GM19035 (cell line): ENCODE data around the gene PFKFB2.

ENCODE experiments used
- ATAC-seq: cut with Tn5 transposase; IDR thresholded peaks from one replicate; pipeline ENCODE4 v1.9.1; 2021; ENCODE audit not compliant: unreplicated experiment

Gene PFKFB2

DNA sequence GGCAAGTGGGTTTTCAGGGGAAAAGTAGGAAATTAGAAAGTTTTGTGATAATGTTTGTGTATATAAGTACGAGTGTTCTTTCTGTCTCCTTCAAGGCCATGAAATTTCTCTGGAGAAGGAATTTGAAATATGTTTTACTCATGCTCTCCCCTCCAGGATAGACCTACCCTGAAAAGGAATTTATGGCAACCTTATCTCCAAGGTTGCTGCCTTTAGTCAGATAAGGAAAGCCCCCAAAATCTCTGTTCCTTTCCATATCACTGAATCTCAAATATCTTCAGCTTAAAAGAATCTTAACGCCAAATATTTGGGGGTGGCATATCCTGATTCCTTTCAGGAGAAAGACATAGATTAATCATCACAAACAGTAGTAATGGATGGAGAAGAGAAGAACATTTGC lies 35.1 kb downstream of the PFKFB2 start:
- no peak for ATAC-seq

DNA sequence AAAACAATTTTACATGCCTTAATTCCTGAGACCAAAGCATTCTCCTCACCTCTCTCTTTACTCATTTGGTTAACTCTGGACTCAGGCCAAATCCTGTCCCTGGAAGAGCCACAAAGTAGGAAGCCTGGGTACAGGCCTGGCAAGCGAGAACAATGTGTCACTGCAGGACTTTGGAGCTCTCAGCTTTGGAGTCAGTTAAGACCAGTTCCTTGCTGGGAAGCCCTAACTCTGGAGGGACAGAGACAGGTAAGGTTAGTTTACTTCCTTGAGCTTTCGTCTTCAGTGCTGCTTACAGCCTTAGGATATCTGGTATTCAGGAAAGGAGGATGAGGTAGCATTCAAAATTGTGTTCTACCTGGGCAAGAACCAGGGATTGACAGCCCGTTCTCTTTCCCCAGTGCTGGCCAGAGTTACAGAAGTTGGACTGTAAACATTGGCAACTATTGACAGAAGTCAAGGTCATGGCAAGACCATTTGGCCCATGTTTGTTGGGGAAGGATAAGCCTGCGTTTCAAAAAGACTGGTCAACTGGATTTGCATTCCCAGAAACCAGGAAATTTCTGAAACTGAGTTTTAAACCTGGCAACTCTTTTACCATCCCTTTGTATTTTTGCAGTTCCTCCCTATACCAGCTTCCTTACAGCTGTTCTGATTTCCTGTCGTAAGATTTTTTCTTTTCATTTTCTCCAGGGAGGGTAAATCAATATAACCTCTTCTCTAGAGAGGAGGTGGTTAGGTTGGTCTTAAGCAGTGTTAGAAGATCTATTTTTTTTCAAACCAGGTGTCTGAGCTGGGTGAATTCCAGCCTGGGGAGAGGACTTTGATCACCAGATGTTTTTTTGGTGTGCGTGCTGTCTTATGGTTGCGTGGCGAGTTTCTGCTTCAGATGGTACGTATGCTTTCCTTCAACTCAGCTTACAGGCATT lies 35.9 kb downstream of the PFKFB2 start, which contains the start of gene C4BPB:
Gene C4BPB, plus strand, starts transcription at position 160 of the 926 bp plus-strand sequence. Its CDS starts 672 bp downstream, at position 832.
- ATAC-seq = no peak

DNA sequence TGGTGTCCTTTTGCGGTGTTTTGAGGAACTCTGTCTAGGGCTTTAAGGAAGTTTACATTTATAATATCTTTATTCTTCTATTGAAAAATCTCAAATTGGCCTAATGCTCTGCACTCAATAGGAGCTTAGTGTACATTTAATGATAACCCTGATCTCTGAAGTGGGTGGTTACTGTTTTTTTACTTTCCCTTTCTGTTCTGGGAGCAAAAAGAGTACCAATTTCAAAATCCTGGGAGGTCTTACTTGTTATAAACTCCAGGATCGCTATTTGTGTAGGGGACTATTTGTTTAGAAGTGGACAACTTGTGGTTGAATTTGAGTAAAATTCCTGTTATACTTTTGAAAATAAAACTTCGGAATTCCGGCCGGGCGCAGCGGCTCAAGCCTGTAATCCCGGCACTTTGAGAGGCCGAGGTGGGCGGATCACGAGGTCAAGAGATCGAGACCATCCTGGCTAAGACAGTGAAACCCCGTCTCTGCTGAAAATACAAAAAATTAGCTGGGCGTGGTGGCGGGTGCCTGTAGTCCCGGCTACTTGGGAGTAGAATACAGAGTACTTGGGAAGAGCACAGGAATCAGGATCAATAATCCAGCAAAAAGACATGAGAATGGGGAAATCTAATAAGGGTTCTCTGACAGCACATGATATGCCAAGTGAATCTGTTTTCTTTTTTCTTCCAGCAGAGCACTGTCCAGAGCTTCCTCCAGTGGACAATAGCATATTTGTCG lies 36.7 kb downstream of the PFKFB2 start:
- ATAC-seq = no peak

DNA sequence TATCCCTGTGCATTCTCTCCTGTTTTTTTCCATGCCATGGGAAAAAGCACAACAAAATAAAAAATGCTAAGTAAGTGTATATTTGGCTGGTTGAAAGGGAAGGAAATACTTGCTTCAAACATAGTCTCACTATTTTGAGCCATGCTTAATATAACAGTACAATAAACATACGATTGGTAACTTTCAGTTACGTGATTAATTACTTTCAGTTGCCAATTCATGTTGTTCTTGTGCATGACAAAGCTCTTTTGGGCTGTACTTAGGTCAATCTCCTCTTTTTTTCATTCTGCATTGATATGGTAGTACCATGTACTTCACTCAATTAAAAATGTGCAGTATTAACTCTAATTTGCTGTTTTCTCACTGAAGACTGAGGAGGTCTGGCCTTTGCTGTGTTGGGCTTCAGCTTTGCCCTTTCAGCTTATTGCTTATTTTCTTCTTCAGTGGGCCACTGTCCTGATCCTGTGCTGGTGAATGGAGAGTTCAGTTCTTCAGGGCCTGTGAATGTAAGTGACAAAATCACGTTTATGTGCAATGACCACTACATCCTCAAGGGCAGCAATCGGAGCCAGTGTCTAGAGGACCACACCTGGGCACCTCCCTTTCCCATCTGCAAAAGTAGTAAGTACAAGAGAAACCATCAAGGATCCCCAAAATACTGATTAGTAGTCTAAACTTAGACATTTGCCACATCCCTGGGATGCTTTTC lies 38.3 kb downstream of the PFKFB2 start:
- no peak for ATAC-seq

DNA sequence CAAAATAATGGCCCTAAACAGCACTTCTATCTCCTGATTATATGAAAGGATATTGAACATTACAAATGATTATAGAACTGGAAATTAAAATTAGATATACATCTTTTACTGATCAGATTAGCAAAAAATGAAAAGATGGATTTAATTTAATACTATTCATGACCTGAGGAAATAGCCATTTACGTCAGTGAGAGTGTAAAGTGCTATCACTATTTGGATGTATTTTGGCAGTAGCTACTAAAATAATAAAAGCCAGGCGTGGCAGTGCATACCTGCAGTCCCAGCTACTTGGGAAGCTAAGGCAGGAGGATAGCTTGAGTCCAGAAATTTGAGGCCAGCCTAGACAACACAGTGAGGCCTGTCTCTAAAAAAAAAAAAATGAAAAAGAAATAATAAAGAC lies 40.9 kb downstream of the PFKFB2 start:
- ATAC-seq = no peak

DNA sequence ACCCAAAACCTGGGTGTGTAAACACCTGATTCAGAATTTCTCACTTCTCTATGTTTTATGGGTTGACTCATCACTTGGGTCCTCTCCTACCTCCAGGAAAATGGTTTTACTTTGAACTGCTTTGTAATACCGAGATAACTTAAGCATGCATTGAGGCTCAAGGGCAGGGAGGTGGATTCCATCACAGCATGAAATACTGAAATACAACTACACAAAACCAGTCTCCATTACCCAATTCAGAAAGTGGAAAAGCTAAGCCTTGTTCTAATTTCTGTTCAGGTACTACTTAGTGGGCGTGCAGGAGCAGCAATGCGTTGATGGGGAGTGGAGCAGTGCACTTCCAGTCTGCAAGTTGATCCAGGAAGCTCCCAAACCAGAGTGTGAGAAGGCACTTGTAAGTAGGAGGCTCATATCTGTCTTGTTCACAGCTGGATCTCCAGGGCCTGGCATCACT lies 44.8 kb downstream of the PFKFB2 start:
- peak; percentile 64 for ATAC-seq

DNA sequence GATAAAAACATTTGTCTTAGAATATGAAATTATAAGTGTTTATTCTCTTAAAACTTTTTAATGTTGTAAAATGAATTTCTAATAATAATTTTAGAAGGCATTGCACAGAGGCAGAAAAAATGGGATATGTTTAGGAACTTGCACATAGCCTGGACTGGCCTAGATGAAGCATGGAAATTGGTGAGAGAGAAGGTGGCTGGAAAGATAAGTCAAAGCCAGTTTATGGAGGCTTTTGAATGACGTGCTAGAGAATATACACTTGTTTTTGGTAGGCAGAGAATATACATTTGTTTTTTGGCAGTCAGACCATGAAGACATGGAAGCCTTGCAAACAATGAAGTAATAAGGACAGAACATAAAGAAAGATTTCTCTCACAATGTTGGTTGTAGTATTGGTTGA lies 48.6 kb downstream of the PFKFB2 start:
- no peak for ATAC-seq

DNA sequence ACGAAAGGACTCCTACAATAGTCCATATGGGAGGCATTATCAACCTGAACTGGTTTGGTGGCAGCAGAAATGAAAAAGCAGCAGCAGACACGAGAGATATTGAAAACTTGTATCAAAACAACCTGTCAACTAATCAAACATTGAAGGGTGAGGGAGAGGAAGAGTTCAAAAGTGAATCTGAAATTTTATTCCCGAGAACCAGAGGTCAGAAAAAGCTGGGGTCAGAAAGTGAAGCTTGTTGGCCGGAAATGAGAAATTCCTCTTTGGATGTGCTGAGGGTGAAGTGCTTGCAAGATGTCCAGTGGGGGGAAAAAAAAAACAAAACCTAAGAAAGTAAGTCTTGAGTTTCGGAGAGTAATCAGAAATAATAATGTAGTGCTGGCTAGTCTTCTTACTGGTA lies 49.1 kb downstream of the PFKFB2 start:
- ATAC-seq = no peak

DNA sequence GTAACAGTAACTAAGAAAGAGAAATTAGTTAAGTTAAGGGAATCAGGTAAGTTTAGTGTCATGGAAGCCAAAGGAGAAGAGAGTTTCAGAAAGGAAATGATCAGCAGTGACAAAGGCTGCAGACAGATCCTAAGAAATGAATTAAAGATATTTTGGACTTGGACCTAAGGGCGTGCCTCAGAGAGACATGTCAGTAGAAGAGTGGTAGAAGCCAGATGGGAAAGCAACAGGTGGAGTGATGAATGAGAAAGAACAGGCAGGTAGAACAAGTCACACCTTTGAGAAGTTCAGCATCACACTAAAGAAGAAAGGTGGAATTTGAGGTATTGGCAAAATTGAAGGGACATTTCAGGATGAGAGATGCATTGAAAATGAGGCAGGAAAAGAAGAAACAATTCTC lies 49.6 kb downstream of the PFKFB2 start:
- ATAC-seq = no peak

DNA sequence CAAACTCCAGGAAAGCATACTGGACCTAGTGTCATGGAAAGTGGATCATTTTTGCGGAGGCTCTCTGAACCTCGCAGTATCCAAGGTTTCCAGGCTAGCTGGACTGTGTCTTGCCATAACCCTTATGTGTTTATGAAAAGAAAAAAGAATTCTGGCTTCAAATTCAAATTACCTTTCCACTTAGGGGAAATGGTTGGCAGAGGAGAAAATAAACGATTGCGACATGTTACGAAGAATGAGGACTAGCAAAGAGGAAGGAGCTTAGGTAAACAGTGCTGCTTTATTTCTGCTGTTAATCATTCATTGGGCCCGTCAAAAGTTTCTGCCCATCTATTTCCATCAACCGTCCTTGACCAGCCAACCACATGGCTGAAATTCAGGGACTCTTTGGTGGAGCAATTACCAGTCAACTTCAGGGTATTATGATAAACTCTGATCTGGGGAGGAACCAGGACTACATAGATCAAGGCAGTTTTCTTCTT lies 50.9 kb downstream of the PFKFB2 start, which contains the start of gene C4BPA:
Gene C4BPA, plus strand, starts transcription at position 342 of the 482 bp plus-strand sequence. CDS start 8,793 bp downstream, outside the sequence.
- ATAC-seq = no peak

DNA sequence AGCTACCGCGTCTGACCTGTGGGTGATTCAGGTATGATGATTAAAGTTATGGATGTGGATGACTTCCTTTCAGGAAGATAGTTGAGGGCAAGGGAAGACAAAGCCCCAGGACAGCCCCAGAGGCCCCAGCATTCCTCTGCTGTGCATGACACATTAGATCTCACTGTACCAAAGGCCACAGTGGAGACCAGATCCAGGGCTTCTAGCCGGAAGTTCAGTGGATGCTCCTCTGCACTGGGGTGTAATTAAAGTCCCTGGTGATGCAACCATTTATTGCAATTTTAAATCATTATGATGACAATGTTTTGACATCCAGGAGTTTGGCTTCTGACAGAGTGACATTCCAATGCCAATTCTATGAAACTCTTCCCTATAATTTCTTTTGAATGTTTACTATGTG lies 55.9 kb downstream of the PFKFB2 start:
- no peak for ATAC-seq

DNA sequence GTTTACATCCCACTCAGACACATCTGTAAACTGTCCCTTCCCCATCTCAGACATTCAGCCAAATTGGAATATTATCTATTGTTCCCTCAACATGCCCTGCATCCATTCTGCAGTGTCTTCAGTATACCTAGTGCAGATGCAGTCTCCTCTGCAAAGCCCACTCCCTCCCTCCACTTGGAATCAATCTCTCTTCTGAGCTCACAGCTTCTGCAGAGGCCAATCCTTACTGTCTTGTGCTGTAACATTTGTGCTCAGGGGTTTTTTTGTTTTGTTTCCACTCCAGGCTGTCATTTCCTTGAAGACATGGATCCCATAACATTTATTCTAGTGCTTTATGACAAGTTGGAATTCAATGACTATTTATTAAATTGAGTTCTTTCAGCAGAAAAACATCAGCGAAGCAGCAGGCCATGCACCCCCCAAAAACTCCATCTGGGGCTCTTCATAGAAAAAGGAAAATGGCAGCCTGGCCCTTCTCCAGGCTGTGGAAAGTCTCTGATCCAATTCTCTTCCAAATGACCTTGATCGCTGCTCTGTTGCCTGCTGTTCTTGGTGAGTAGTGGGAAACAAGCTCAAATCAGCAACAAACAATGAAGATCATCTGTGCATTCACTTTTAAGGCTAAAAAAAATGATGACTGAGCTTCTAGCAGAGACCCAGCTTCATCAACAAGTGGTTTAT lies 59.7 kb downstream of the PFKFB2 start:
- ATAC-seq = no peak

DNA sequence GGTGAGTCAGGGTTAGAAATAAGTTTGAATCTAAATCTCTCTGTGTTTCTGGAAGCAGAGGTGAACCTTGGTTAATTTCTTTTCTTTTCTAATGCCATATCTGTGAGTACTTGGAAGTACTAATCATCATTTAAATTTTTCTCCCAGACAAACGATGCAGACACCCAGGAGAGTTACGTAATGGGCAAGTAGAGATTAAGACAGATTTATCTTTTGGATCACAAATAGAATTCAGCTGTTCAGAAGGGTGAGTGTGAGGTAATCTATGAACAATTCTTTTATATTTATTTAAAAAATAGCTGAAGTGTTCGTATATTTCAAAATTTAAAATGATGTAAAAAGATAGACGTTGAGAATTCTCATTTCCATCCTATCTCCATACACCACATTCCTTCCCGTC lies 62.2 kb downstream of the PFKFB2 start:
- no peak for ATAC-seq

DNA sequence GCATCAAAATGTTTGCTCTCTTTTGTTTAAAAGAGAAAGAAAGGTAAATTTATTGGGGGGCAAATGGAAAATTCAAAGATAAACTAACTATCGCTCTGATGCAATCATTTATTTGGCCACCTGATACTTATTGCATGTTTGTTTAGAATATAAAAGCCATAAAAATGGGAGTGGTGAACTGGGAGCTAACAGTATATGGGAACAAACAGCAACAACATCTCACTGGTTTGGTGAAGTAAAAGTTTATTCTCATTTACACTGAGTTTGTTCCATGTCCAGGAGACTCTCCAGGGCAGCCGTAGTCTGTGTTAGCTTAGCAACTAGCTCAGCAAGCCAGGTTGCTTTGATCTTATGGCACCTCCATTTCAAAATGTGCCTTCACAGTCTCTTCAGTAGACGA lies 71.3 kb downstream of the PFKFB2 start:
- no peak for ATAC-seq

DNA sequence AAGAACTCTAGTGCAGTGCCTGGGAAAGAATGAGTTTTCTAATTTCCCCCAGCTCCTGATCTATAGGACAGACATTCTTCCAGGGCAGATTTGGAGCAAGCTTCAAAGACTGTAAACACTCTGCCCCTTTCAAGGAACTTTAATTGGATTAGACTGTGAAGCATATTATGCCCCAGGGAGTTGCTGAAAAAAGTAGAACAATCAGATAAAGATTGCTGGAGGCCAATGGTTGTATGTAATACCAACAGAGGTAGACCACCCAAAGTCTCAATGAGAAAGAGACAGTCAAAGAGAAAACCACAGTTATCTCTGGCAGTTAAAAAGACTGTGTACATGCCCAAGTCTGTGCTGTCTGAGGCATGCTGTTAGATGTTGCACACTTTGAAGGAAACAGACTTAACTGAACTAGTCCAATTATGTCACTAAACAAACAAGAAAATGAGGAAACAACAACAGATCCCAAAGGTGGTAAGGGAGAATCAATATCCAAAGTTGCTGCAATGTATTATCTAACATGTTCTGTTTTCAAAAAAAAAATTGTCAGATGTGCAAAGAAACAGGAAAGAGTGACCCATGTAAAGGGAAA lies 75.4 kb downstream of the PFKFB2 start:
- ATAC-seq = no peak

DNA sequence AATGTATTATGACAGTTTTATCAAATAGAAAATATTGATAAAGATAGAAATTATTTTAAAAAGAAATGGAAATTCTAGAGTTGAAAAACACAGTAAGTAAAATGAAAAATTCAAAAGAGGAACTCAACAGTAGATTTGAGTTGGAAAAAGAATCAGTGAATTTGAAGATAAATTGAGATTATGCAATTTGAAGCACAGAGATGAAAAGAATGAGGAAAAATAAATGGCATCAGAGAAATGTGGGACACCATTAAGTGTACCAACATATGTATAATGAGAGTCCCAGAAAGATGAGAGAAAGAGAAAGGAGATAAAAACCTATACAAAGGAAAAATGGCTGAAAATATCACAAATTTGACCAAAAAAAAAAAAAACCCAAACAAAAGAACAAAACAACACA lies 76.0 kb downstream of the PFKFB2 start:
- no peak for ATAC-seq
